ENCODE measurements around the gene FBXW10. TPM values are rescaled to one million over a fixed set of nuclear protein-coding genes. Genes with fewer than 3 reads are reported as not detected.
"Not testable (repeated sequence)": the region's sequence is repeated elsewhere in the genome, so short reads cannot be mapped to it uniquely, and the experiment has no call there.

Gene FBXW10, protein sequence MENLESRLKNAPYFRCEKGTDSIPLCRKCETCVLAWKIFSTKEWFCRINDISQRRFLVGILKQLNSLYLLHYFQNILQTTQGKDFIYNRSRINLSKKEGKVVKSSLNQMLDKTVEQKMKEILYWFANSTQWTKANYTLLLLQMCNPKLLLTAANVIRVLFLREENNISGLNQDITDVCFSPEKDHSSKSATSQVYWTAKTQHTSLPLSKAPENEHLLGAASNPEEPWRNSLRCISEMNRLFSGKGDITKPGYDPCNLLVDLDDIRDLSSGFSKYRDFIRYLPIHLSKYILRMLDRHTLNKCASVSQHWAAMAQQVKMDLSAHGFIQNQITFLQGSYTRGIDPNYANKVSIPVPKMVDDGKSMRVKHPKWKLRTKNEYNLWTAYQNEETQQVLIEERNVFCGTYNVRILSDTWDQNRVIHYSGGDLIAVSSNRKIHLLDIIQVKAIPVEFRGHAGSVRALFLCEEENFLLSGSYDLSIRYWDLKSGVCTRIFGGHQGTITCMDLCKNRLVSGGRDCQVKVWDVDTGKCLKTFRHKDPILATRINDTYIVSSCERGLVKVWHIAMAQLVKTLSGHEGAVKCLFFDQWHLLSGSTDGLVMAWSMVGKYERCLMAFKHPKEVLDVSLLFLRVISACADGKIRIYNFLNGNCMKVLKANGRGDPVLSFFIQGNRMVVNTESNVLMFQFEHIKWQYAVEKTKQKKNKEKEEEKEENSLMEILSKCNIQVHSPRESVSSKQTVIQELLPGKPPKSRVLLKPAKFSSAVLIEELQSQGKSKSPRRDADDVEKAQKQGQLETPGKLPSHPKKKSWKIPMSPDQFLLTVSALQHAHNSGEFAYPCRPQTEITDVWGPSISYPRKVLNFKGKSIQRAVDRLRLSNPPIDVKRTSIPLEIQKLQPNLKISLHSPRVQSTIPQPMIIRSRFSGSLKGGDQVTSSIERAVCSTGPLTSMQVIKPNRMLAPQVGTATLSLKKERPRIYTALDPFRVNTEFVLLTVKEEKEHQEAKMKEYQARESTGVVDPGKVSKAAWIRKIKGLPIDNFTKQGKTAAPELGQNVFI
- 0.21 and 0.56 TPM in 2 replicates for polyA plus RNA-seq
- polyA minus RNA-seq, result 0.23 and 0.24 TPM in 2 replicates

DNA sequence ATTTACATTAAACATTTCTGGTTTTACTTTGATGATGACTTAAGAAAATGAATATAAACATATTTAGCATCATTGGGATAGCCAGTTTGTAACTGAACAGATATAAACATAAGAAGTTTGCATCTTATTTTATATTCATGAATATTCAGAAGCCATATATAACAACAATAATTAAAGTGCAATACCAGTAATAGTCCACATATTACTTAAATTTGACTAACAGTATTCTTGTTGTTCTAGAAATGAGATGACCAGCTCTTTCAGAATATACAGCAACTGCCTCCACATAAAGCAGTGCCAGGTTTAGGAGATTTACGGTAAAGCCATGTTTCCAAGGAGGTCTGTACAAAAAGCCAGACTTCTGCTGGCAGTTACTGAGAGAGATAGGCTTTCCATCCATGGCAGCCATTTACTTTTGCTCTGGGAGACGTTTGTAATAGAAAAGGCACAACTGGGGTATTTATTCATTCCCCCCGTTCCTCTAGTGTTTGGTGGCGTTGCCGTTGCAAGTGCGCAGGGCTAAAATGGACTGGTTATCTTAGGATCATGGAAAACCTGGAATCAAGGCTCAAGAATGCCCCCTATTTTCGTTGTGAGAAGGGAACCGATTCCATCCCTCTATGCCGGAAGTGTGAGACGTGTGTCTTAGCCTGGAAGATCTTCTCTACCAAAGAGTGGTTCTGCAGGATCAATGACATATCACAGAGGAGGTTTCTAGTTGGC is at the start of gene FBXW10:
FBXW10 (plus strand) TSS at position 356 of the 723 bp plus-strand sequence; CDS start at position 547, 191 bp downstream.
- H4K20me1 ChIP-seq (ENCODE audit: insufficient read depth); H3K27me3 ChIP-seq (ENCODE audit: insufficient read depth, low read depth, low read length); H3K9me2 ChIP-seq (ENCODE audit: insufficient read depth, low read length); H3K4me2 ChIP-seq (ENCODE audit: low read length); H3K27ac ChIP-seq (ENCODE audit: low read length); H3K36me3 ChIP-seq (ENCODE audit: insufficient read depth, low read length); H3K9me3 ChIP-seq (ENCODE audit: low read length); H3K79me2 ChIP-seq (replicated peaks; ENCODE audit: insufficient read depth, low read length); H3F3A ChIP-seq (ENCODE audit: insufficient read depth, low read length, poor library complexity, severe bottlenecking); H3K4me3 ChIP-seq (ENCODE audit: low read length); H3K9ac ChIP-seq (ENCODE audit: low read length): not testable (repeated sequence)
- peak within 1 kb of the TSS; percentile 21 for H2AFZ ChIP-seq (ENCODE audit: low read depth, low read length)

DNA sequence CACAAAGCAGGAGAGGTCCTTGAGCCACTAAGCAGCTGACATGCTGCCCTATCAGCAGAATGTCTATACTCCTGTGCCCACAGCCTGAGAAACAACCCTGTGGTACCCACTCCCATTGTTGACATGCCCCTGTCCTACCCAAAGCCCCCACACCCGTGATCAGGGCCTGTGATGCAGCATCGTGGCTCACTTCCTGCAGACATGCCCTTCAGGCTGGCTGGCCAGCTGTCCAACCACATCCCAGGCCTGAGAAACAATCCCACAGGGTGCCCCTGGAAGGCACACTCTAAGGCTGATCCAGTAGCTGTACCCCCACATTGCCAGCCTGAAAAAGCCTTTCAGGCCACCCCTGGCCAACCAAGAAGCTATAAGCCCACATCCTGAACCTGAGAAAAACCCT is 48.7 kb upstream of the FBXW10 start:
- not testable (repeated sequence) for H3K27me3 ChIP-seq (ENCODE audit: insufficient read depth, low read depth, low read length); H3K4me2 ChIP-seq (ENCODE audit: low read length); H3K9me3 ChIP-seq (ENCODE audit: low read length); H3K9ac ChIP-seq (ENCODE audit: low read length); H3K27ac ChIP-seq (ENCODE audit: low read length); H3K4me3 ChIP-seq (ENCODE audit: low read length); H2AFZ ChIP-seq (ENCODE audit: low read depth, low read length); H3K36me3 ChIP-seq (ENCODE audit: insufficient read depth, low read length); H3F3A ChIP-seq (ENCODE audit: insufficient read depth, low read length, poor library complexity, severe bottlenecking); H4K20me1 ChIP-seq (ENCODE audit: insufficient read depth); H3K79me2 ChIP-seq (replicated peaks; ENCODE audit: insufficient read depth, low read length); H3K9me2 ChIP-seq (ENCODE audit: insufficient read depth, low read length)

DNA sequence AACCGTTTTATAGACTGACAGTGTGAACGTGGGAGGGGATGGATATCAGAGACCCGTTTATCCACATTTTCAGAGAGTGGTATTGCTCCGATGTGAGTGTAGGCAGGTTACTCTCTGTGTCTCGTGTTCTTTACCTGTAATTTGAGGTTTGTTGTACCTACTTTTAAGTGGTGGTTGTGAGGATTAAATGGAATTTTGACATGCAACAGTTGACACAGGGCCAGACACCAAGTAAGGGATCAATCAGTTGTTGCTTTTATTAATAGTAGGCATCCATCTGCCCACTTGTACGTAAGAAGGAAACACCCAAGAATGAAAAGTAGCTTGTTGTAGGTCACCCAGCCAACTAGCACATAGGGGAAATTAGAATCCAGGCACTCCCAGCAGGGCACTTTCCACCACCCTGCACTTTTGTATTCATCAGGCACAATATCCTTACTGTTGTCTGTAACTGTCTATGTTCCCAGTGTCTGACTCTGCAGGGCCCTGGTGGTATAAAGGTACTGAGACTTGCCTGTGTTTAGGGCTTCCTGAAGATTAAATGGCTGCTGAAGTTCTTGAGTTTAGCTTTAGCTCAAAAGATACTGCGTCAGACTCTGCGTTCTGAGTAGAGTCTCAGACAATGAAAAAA is 45.3 kb upstream of the FBXW10 start:
- Histone ChIP-seq H3K4me2 (ENCODE audit: low read length) (peak overlapping the region; percentile 59), H3K9ac (ENCODE audit: low read length) (peak overlapping the region; percentile 61), H3K4me3 (ENCODE audit: low read length) (peak overlapping the region; percentile 63), H2AFZ (ENCODE audit: low read depth, low read length) (peak overlapping the region; percentile 69)
- H3K9me2 ChIP-seq (ENCODE audit: insufficient read depth, low read length); H3F3A ChIP-seq (ENCODE audit: insufficient read depth, low read length, poor library complexity, severe bottlenecking); H3K27me3 ChIP-seq (ENCODE audit: insufficient read depth, low read depth, low read length); H3K27ac ChIP-seq (ENCODE audit: low read length); H3K79me2 ChIP-seq (replicated peaks; ENCODE audit: insufficient read depth, low read length); H3K9me3 ChIP-seq (ENCODE audit: low read length); H3K36me3 ChIP-seq (ENCODE audit: insufficient read depth, low read length); H4K20me1 ChIP-seq (ENCODE audit: insufficient read depth): not testable (repeated sequence)

DNA sequence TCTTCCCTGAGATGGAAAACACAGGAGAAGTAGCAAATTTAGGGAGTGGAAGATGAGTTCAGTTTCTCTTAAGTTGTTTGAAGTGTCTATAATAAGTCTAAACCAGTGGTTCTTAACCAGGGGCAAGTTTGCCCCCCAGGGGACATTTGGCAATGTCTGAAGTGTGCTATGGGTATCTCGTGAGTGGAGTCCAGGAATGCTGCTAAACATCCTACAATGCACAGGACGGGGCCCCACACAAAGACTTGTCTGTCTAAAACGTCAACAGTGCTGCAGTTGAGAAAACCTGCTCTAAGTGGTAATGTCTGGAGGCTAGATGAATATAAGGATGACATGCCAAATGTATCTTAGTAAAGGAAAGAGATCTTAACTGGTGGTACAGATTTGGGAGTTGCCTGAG is 37.9 kb upstream of the FBXW10 start:
- H3F3A ChIP-seq (ENCODE audit: insufficient read depth, low read length, poor library complexity, severe bottlenecking); H3K9me2 ChIP-seq (ENCODE audit: insufficient read depth, low read length); H3K27me3 ChIP-seq (ENCODE audit: insufficient read depth, low read depth, low read length); H3K9ac ChIP-seq (ENCODE audit: low read length); H3K4me2 ChIP-seq (ENCODE audit: low read length); H3K36me3 ChIP-seq (ENCODE audit: insufficient read depth, low read length); H3K79me2 ChIP-seq (replicated peaks; ENCODE audit: insufficient read depth, low read length); H3K4me3 ChIP-seq (ENCODE audit: low read length); H4K20me1 ChIP-seq (ENCODE audit: insufficient read depth); H3K27ac ChIP-seq (ENCODE audit: low read length); H2AFZ ChIP-seq (ENCODE audit: low read depth, low read length); H3K9me3 ChIP-seq (ENCODE audit: low read length): not testable (repeated sequence)

GRCh38 chr17:18708215-18708614 is 35.6 kb upstream of the FBXW10 start:
- not testable (repeated sequence) for H3K9ac ChIP-seq (ENCODE audit: low read length); H3F3A ChIP-seq (ENCODE audit: insufficient read depth, low read length, poor library complexity, severe bottlenecking); H2AFZ ChIP-seq (ENCODE audit: low read depth, low read length); H3K79me2 ChIP-seq (replicated peaks; ENCODE audit: insufficient read depth, low read length); H4K20me1 ChIP-seq (ENCODE audit: insufficient read depth); H3K27ac ChIP-seq (ENCODE audit: low read length); H3K4me3 ChIP-seq (ENCODE audit: low read length); H3K4me2 ChIP-seq (ENCODE audit: low read length); H3K27me3 ChIP-seq (ENCODE audit: insufficient read depth, low read depth, low read length); H3K9me3 ChIP-seq (ENCODE audit: low read length); H3K36me3 ChIP-seq (ENCODE audit: insufficient read depth, low read length); H3K9me2 ChIP-seq (ENCODE audit: insufficient read depth, low read length)

Measured in neural cell (in vitro differentiated cells).